Activated CD4-positive, alpha-beta memory T cell treated with anti-CD3 and anti-CD28 coated beads for 36 hours (primary cell): ENCODE measurements around the gene RPGRIP1L. TPM values are rescaled to one million over a fixed set of nuclear protein-coding genes. Genes with fewer than 3 reads are reported as not detected.
A peak's percentile ranks its signal among the peaks of the same experiment; 100 is the strongest.
"Not testable (repeated sequence)": the region's sequence is repeated elsewhere in the genome, so short reads cannot be mapped to it uniquely, and the experiment has no call there.

Experiments
- CTCF ChIA-PET: fragments of 350-600 bp; sonication (Branson Sonifier 250); formaldehyde crosslinking; loops from one replicate; lab custom pipeline; 2021; ENCODE audit warnings: antibody characterized with exemption, inconsistent platforms; lab: Charles Lee
- POLR2A ChIA-PET: fragments of 350-600 bp; sonication (Branson Sonifier 250); formaldehyde crosslinking; loops from one replicate; lab custom pipeline; 2021; ENCODE audit warnings: antibody characterized with exemption; lab: Charles Lee
- DNase-seq: peaks from one replicate; pipeline ENCODE4 v3.0.0-alpha.2; 2020
- H3K27ac Mint-ChIP-seq: one replicate; pipeline ENCODE4 v1.8.0; 2021; ENCODE audit warnings: mixed read lengths
- H3K27me3 Mint-ChIP-seq: one replicate; pipeline ENCODE4 v1.8.0; 2021; ENCODE audit warnings: mixed read lengths
- H3K36me3 Mint-ChIP-seq: one replicate; pipeline ENCODE4 v1.8.0; 2021; ENCODE audit warnings: mixed read lengths
- H3K4me1 Mint-ChIP-seq: one replicate; pipeline ENCODE4 v1.8.0; 2021; ENCODE audit warnings: low read depth, mixed read lengths
- H3K4me3 Mint-ChIP-seq: one replicate; pipeline ENCODE4 v1.8.0; 2021; ENCODE audit warnings: mild to moderate bottlenecking, mixed read lengths
- H3K9me3 Mint-ChIP-seq: one replicate; pipeline ENCODE4 v1.8.0; 2021; ENCODE audit warnings: mixed read lengths
- intact Hi-C: fragments of 100-400 bp; cut with micrococcal nuclease; formaldehyde crosslinking; loops from one replicate; pipeline ENCODE4 v1.15.1; 2023
- total RNA-seq, 2 experiments: library from RNA; stranded (reverse); gene quantifications; one replicate each; pipeline ENCODE4 v1.2.3, GENCODE V29; 2021

The RPGRIP1L gene
- total RNA-seq, 2 experiments from 2014 or later = 6.2 to 6.5 TPM

DNA sequence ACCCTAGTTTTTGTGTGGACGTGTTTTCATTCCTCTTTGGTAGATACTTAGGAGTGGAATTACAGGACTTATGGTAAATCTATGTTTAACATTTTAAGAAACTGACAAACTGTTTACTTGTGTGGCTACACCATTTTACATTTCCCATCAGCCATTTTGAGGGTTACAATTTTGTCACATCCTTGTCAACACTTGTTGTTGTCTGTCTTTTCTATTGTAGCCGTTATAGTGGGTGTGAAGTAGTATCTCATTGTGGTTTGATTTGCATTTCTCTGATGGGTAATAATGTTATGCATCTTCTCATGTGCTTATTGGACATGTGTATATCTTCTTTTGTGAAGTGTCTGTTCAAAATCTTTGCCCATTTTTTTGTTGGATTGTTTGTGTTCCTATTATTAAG, 4.8 kb upstream of the RPGRIP1L start:
- DNase-seq = no peak
- CTCF ChIA-PET = no interaction called here
- H3K27me3 Mint-ChIP-seq = no peaks in the 10 kb centered on the region
- peaks cover 45% of the 10 kb centered on the region for H3K4me1 Mint-ChIP-seq
- no peak overlapping the region for H3K27ac Mint-ChIP-seq
- peaks cover 16% of the 10 kb centered on the region for H3K36me3 Mint-ChIP-seq
- POLR2A ChIA-PET = no interaction called here
- H3K9me3 Mint-ChIP-seq = no peaks in the 10 kb centered on the region
- intact Hi-C loops = no loop called here
- no peak overlapping the region for H3K4me3 Mint-ChIP-seq

DNA sequence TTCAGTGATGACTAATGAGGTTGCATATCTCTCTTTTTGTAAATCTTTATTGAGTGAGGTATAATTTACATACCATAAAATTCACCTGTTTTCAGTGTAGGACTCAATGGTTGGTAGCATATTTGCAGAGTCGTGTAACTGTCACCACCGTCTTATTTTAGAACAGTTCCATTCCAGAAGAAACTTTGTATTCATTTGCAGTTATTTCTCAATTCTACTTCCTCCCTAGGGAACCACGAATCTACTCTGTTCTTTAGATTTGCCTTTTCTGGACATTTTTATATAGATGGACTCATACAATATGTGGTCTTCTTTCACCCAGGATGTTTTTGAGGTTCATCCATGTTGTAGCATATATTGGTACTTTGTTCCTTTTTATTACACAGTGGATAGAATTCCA, 4.0 kb upstream of the RPGRIP1L start:
- intact Hi-C loops = no loop called here
- Mint-ChIP-seq H3K9me3 (no peaks in the 10 kb centered on the region), H3K27me3 (no peaks in the 10 kb centered on the region), H3K27ac (no peak overlapping the region), H3K4me1 (peaks cover 43% of the 10 kb centered on the region), H3K36me3 (peaks cover 15% of the 10 kb centered on the region), H3K4me3 (no peak overlapping the region)
- CTCF ChIA-PET = no interaction called here
- POLR2A ChIA-PET = no interaction called here
- no peak for DNase-seq

DNA sequence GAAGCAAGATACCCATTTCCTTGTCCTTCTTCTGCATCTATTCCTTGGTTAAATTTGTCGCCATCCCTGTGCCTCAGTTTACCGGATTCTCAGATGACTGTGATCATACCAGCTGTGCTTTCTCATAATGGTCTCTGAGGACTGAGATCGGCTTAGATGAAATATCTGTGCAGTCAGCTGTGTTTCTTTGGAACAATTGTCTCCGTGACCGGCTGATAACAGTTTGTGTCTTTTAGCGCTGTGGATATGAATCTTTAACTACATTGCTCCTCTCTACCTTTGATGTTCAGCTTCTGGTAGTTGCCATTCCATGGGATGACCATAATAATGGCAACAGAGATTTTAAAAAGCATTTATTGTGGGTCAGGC, 770 bp upstream of the RPGRIP1L start:
- Mint-ChIP-seq H3K4me1 (peaks cover 37% of the 10 kb centered on the region), H3K27ac (peak overlapping the region; percentile 91), H3K4me3 (peak overlapping the region; percentile 99), H3K27me3 (no peaks in the 10 kb centered on the region), H3K9me3 (no peaks in the 10 kb centered on the region), H3K36me3 (peaks cover 11% of the 10 kb centered on the region)
- no peak for DNase-seq
- POLR2A ChIA-PET = interaction anchor here (1.0 to 1.3 kb wide), 3 partner anchors 40 to 321 kb away, joined by 3 to 4 read pairs (median 3); no protein-coding TSS in a partner anchor
- CTCF ChIA-PET = interaction anchor here (0.9 to 1.6 kb wide), 4 partner anchors 39 to 200 kb away, joined by 3 to 7 read pairs (median 4); no protein-coding TSS in a partner anchor
- intact Hi-C loops = loop anchor here (1.0 to 5.0 kb wide), 5 partner anchors 40 to 1223 kb away; partner anchors contain the start of gene AKTIP

DNA sequence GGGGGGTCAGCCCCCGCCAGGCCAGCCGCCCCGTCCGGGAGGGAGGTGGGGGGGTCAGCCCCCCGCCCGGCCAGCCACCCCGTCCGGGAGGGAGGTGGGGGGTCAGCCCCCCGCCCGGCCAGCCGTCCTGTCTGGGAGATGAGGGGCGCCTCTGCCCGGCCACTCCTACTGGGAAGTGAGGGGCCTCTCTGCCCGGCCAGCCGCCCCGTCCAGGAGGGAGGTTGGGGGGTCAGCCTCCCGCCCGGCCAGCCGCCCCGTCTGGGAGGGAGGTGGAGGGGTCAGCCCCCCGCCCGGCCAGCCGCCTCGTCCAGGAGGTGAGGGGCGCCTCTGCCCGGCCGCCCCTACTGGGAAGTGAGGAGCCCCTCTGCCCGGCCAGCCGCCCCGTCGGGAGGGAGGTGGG, 5.4 kb downstream of the RPGRIP1L start:
- H3K4me3 Mint-ChIP-seq, H3K27me3 Mint-ChIP-seq, POLR2A ChIA-PET, H3K4me1 Mint-ChIP-seq, intact Hi-C loops, H3K9me3 Mint-ChIP-seq, DNase-seq, H3K27ac Mint-ChIP-seq, CTCF ChIA-PET: not testable (repeated sequence)
- peaks cover 11% of the 10 kb centered on the region for H3K36me3 Mint-ChIP-seq

- H3K4me1 Mint-ChIP-seq = peaks cover 4% of the 10 kb centered on the region
- H3K27me3 Mint-ChIP-seq = no peaks in the 10 kb centered on the region
- POLR2A ChIA-PET = no interaction called here
- intact Hi-C loops = no loop called here
- no peaks in the 10 kb centered on the region for H3K9me3 Mint-ChIP-seq
- no peak overlapping the region for H3K27ac Mint-ChIP-seq
- H3K4me3 Mint-ChIP-seq = no peak overlapping the region
- no peak for DNase-seq
- peaks cover 16% of the 10 kb centered on the region for H3K36me3 Mint-ChIP-seq
- CTCF ChIA-PET = no interaction called here
Measured at GRCh38 chr16:53695070-53695469, 8.6 kb downstream of the RPGRIP1L start.

DNA sequence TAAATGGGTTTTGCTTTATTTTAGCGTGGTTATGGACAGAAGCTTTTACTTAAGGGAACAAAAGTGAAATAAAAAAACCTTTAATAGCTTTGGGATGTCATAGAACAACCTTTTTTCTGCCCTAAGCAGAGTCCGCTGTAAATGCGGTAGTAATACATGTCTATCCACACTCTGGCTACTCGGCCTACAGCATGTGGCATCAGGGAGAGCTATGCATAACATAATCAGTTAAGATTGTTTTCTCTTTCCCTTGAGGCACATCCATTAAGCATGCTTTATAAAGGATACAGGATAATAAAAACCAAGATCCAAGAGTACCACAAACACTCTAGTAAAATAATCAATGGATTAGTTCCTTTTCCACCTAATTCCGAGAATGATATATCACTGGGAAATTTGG, 10.3 kb downstream of the RPGRIP1L start:
- CTCF ChIA-PET = no interaction called here
- no peaks in the 10 kb centered on the region for H3K9me3 Mint-ChIP-seq
- DNase-seq = no peak
- peaks cover 15% of the 10 kb centered on the region for H3K36me3 Mint-ChIP-seq
- intact Hi-C loops = no loop called here
- no peaks in the 10 kb centered on the region for H3K27me3 Mint-ChIP-seq
- H3K4me3 Mint-ChIP-seq = no peak overlapping the region
- peaks cover 4% of the 10 kb centered on the region for H3K4me1 Mint-ChIP-seq
- POLR2A ChIA-PET = no interaction called here
- H3K27ac Mint-ChIP-seq = no peak overlapping the region

- intact Hi-C loops = no loop called here
- DNase-seq = no peak
- Mint-ChIP-seq H3K4me3 (no peak overlapping the region), H3K27ac (no peak overlapping the region), H3K4me1 (peaks cover 4% of the 10 kb centered on the region), H3K27me3 (no peaks in the 10 kb centered on the region), H3K9me3 (no peaks in the 10 kb centered on the region), H3K36me3 (peaks cover 15% of the 10 kb centered on the region)
- ChIA-PET CTCF (no interaction called here), POLR2A (no interaction called here)
Measured at GRCh38 chr16:53692146-53692545, 11.5 kb downstream of the RPGRIP1L start.

GRCh38 chr16:53690771-53691170, 12.9 kb downstream of the RPGRIP1L start:
- ChIA-PET POLR2A (no interaction called here), CTCF (no interaction called here)
- H3K36me3 Mint-ChIP-seq = peaks cover 15% of the 10 kb centered on the region
- DNase-seq = no peak
- peaks cover 4% of the 10 kb centered on the region for H3K4me1 Mint-ChIP-seq
- no peak overlapping the region for H3K27ac Mint-ChIP-seq
- intact Hi-C loops = no loop called here
- no peak overlapping the region for H3K4me3 Mint-ChIP-seq
- H3K27me3 Mint-ChIP-seq = no peaks in the 10 kb centered on the region
- no peaks in the 10 kb centered on the region for H3K9me3 Mint-ChIP-seq

GRCh38 chr16:53689636-53690035, 14.0 kb downstream of the RPGRIP1L start:
- peaks cover 8% of the 10 kb centered on the region for H3K9me3 Mint-ChIP-seq
- CTCF ChIA-PET = no interaction called here

DNA sequence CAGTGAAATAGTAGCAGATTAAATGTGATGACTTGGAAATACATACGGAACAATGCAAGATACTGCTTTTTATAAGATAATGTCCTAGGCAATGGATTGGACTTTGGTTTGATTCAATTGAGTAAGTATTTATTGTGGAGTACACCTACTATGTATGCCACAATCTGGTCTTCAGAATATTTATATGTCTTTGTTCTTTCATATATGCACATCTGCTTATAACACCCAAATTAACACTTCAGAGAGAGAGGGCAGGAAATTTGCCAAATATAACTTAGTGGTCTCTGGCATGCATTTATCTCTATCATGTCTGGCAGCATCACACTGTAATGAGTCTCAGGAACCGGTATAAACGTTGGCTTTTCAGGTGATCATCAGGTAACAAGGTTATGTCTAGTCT, 16.9 kb downstream of the RPGRIP1L start:
- ChIA-PET CTCF (interaction anchor here (0.7 kb wide), 1 partner anchor 327 kb away, joined by 3 read pairs; no protein-coding TSS in a partner anchor), POLR2A (no interaction called here)
- no peak overlapping the region for H3K27ac Mint-ChIP-seq
- DNase-seq = no peak
- H3K4me3 Mint-ChIP-seq = no peak overlapping the region
- peaks cover 8% of the 10 kb centered on the region for H3K9me3 Mint-ChIP-seq
- H3K4me1 Mint-ChIP-seq = no peaks in the 10 kb centered on the region
- intact Hi-C loops = no loop called here
- peaks cover 24% of the 10 kb centered on the region for H3K36me3 Mint-ChIP-seq
- no peaks in the 10 kb centered on the region for H3K27me3 Mint-ChIP-seq

More at GRCh38 chr16:53689636-53690035, 14.0 kb downstream of the RPGRIP1L start:
- Mint-ChIP-seq H3K36me3 (peaks cover 19% of the 10 kb centered on the region), H3K27me3 (no peaks in the 10 kb centered on the region), H3K4me3 (no peak overlapping the region), H3K4me1 (no peaks in the 10 kb centered on the region), H3K27ac (no peak overlapping the region)
- DNase-seq = no peak
- POLR2A ChIA-PET = no interaction called here
- intact Hi-C loops = no loop called here

GRCh38 chr16:53685334-53685733, 18.3 kb downstream of the RPGRIP1L start:
- CTCF ChIA-PET, H3K27ac Mint-ChIP-seq, intact Hi-C loops, DNase-seq, H3K9me3 Mint-ChIP-seq, POLR2A ChIA-PET, H3K4me3 Mint-ChIP-seq, H3K27me3 Mint-ChIP-seq, H3K4me1 Mint-ChIP-seq: not testable (repeated sequence)
- peaks cover 31% of the 10 kb centered on the region for H3K36me3 Mint-ChIP-seq

DNA sequence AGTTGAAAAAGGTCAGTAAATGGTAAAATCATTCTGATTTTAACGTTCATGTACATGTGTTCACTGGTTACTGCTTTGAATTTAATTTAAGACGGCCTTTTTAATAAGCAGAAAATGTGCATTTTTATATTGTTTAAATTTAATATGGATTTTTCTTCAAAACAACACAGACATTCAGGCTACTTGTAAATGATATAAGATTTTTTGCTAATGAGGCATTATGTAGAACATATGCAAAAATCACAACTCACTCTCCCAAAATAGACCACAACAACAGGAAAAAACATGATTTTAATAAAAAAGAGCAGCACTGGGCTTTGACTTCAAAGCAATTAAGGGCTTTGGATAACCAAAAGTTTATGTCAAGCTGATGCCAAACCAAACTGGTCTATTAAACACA, 22.3 kb downstream of the RPGRIP1L start:
- Mint-ChIP-seq H3K4me3 (no peak overlapping the region), H3K4me1 (no peaks in the 10 kb centered on the region), H3K36me3 (peaks cover 30% of the 10 kb centered on the region), H3K27me3 (no peaks in the 10 kb centered on the region), H3K27ac (no peak overlapping the region), H3K9me3 (peaks cover 8% of the 10 kb centered on the region)
- POLR2A ChIA-PET = no interaction called here
- intact Hi-C loops = no loop called here
- DNase-seq = no peak
- CTCF ChIA-PET = no interaction called here

GRCh38 chr16:53680756-53681155, 22.9 kb downstream of the RPGRIP1L start:
- intact Hi-C loops = no loop called here
- Mint-ChIP-seq H3K27ac (no peak overlapping the region), H3K9me3 (peaks cover 8% of the 10 kb centered on the region), H3K36me3 (peaks cover 27% of the 10 kb centered on the region), H3K27me3 (no peaks in the 10 kb centered on the region), H3K4me1 (no peaks in the 10 kb centered on the region), H3K4me3 (no peak overlapping the region)
- CTCF ChIA-PET = no interaction called here
- DNase-seq = no peak
- POLR2A ChIA-PET = no interaction called here
